SK-N-SH treated with all-trans-retinoic acid at 6 μM for 48 hours (cell line): ENCODE data around the gene SNX10.

ENCODE experiments used
- ATAC-seq: fragments of 200-7000 bp; cut with Tn5 transposase; 3 replicates; pipeline ENCODE4 v1.9.1; 2020; ENCODE audit warnings: mild to moderate bottlenecking, moderate library complexity
- ARNTL ChIP-seq: fragments of 450-650 bp; formaldehyde crosslinking; IDR thresholded peaks from 2 replicates; pipeline ENCODE4 v1.5.0; 2020; ENCODE audit warnings: low read depth, mild to moderate bottlenecking, moderate library complexity, borderline replicate concordance
- BACH2 ChIP-seq: fragments of 250-450 bp; sonication (Bioruptor Pico); IDR thresholded peaks from 2 replicates; pipeline ENCODE4 v1.9.0; 2021; ENCODE audit warnings: mild to moderate bottlenecking, borderline replicate concordance
- CSDC2 ChIP-seq: fragments of 250-450 bp; sonication (Bioruptor Pico); IDR thresholded peaks from 2 replicates; pipeline ENCODE4 v1.5.0; 2020; ENCODE audit warnings: mild to moderate bottlenecking, moderate library complexity
- CSRNP3 ChIP-seq: fragments of 250-450 bp; sonication (Bioruptor Pico); IDR thresholded peaks from 2 replicates; pipeline ENCODE4 v1.5.1; 2021; ENCODE audit warnings: mild to moderate bottlenecking, moderate library complexity
- ESRRG ChIP-seq: fragments of 250-450 bp; sonication (Bioruptor Pico); IDR thresholded peaks from 2 replicates; pipeline ENCODE4 v1.6.1; 2021; ENCODE audit warnings: mild to moderate bottlenecking
- GLIS3 ChIP-seq: fragments of 250-450 bp; sonication (Bioruptor Pico); IDR thresholded peaks from 2 replicates; pipeline ENCODE4 v1.5.0; 2020; ENCODE audit warnings: mild to moderate bottlenecking, moderate library complexity
- ISL1 ChIP-seq: fragments of 250-450 bp; sonication (Bioruptor Pico); IDR thresholded peaks from 2 replicates; pipeline ENCODE4 v2.1.2; 2022; ENCODE audit warnings: mild to moderate bottlenecking, moderate library complexity
- OSR1 ChIP-seq: fragments of 250-450 bp; sonication (Bioruptor Pico); IDR thresholded peaks from 2 replicates; pipeline ENCODE4 v1.8.0; 2022; ENCODE audit warnings: moderate library complexity, mild to moderate bottlenecking, inconsistent platforms
- PATZ1 ChIP-seq: fragments of 250-450 bp; sonication (Bioruptor Pico); IDR thresholded peaks from 2 replicates; pipeline ENCODE4 v1.8.0; 2020; ENCODE audit warnings: mild to moderate bottlenecking, moderate library complexity, borderline replicate concordance
- POU6F1 ChIP-seq: fragments of 250-450 bp; sonication (Bioruptor Pico); IDR thresholded peaks from 2 replicates; pipeline ENCODE4 v1.8.0; 2021; ENCODE audit warnings: low read depth, mild to moderate bottlenecking, moderate library complexity, borderline replicate concordance
- RARB ChIP-seq: fragments of 250-450 bp; sonication (Bioruptor Pico); IDR thresholded peaks from 2 replicates; pipeline ENCODE4 v1.8.0; 2021; ENCODE audit warnings: mild to moderate bottlenecking, moderate library complexity
- SNAI2 ChIP-seq: fragments of 250-450 bp; sonication (Bioruptor Pico); IDR thresholded peaks from 2 replicates; pipeline ENCODE4 v1.5.0; 2020; ENCODE audit warnings: mild to moderate bottlenecking, moderate library complexity
- TCF4 ChIP-seq: fragments of 250-450 bp; sonication (Bioruptor Pico); IDR thresholded peaks from 2 replicates; pipeline ENCODE4 v1.8.0; 2021; ENCODE audit warnings: mild to moderate bottlenecking, moderate library complexity, borderline replicate concordance
- TOX ChIP-seq: fragments of 250-450 bp; sonication (Bioruptor Pico); IDR thresholded peaks from 2 replicates; pipeline ENCODE4 v1.8.0; 2021; ENCODE audit warnings: mild to moderate bottlenecking, moderate library complexity, borderline replicate concordance
- TSHZ2 ChIP-seq: fragments of 250-450 bp; sonication (Bioruptor Pico); IDR thresholded peaks from 2 replicates; pipeline ENCODE4 v1.5.0; 2020; ENCODE audit warnings: mild to moderate bottlenecking, moderate library complexity
- ZC3H10 ChIP-seq: fragments of 250-450 bp; sonication (Bioruptor Pico); IDR thresholded peaks from 2 replicates; pipeline ENCODE4 v1.5.1; 2021; ENCODE audit warnings: mild to moderate bottlenecking, moderate library complexity
- ZFP3 ChIP-seq: fragments of 250-450 bp; sonication (Bioruptor Pico); IDR thresholded peaks from 2 replicates; pipeline ENCODE4 v1.5.0; 2020; ENCODE audit warnings: mild to moderate bottlenecking, moderate library complexity
- ZFP30 ChIP-seq: fragments of 450-650 bp; formaldehyde crosslinking; IDR thresholded peaks from 2 replicates; pipeline ENCODE4 v1.5.0; 2022; ENCODE audit warnings: mild to moderate bottlenecking, moderate library complexity
- ZNF565 ChIP-seq: fragments of 450-650 bp; formaldehyde crosslinking; conservative IDR thresholded peaks from 2 replicates; pipeline ENCODE4 v1.5.0; 2020; ENCODE audit warnings: low read depth, mild to moderate bottlenecking, moderate library complexity
- ZNF70 ChIP-seq: fragments of 450-650 bp; formaldehyde crosslinking; IDR thresholded peaks from 2 replicates; pipeline ENCODE4 v1.5.0; 2020; ENCODE audit warnings: mild to moderate bottlenecking, moderate library complexity
- ZNF8 ChIP-seq: fragments of 450-650 bp; formaldehyde crosslinking; IDR thresholded peaks from 2 replicates; pipeline ENCODE4 v1.5.0; 2020; ENCODE audit warnings: mild to moderate bottlenecking, moderate library complexity
- TF ChIP-seq, protein P1 (sequence below): fragments of 250-450 bp; sonication (Bioruptor Pico); IDR thresholded peaks from 2 replicates; pipeline ENCODE4 v1.5.1; 2020; ENCODE audit warnings: low read depth, mild to moderate bottlenecking, moderate library complexity

SNX10 gene

DNA sequence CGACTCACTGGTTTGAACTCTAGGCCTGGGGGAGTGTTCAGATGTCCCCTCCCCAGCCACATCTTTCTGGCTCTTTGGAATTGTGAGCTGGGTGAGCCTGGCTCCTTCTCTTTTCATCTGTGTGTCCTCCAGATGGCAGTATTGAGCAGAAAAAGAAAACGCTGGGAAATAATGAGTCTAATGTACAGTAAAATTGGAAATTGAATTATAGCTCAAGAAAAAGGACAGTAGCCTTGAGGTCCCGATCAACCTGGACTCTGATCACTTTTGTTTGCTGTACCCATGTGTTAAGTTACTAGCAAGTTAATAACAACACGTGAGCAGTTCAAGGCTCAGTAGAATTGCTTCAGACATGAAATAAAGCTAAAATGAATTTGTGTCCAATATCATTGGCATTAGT is 77.9 kb downstream of the SNX10 start (continued):
- TF ChIP-seq PATZ1, result no peak; the same call in 1 of the 2 replicates
- no peak for TF ChIP-seq BACH2 (CRISPR knock-in tag)
- no peak for TF ChIP-seq ZNF8 (CRISPR knock-in tag)
- no peak for TF ChIP-seq ARNTL (CRISPR knock-in tag)
- TF ChIP-seq CSDC2, result no peak
- no peak for TF ChIP-seq ESRRG (CRISPR knock-in tag)
- TF ChIP-seq POU6F1 (CRISPR knock-in tag), result no peak
- TF ChIP-seq OSR1, result no peak
- TF ChIP-seq ZFP30 (CRISPR knock-in tag), result no peak
- no peak for TF ChIP-seq GLIS3 (CRISPR knock-in tag)
- no peak for TF ChIP-seq ZFP3
- no peak for TF ChIP-seq SNAI2
- no peak for TF ChIP-seq TCF4 (CRISPR knock-in tag)

DNA sequence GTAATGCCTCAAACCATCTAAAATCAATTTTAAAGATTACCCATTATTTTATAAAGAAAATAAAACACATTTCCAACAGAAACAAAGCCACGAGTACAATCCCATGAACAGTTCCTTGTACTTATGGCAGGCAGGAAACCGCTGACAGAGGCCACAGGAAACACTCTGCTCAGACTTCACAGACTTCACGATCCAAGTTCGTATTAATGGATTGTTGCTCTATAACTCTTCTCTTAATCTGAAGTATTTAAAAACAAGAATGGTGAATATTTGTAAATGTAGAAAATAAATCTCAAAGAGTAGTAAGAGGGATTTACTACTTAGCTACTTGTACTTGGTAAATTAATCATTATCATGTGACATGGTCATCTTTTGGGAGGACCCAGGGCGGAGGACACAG is 78.3 kb downstream of the SNX10 start:
- TF ChIP-seq ZNF8 (CRISPR knock-in tag) (no peak), BACH2 (CRISPR knock-in tag) (no peak), ZNF70 (CRISPR knock-in tag) (peak; percentile 55; the same call in 1 of the 2 replicates)
- no peak for ATAC-seq

DNA sequence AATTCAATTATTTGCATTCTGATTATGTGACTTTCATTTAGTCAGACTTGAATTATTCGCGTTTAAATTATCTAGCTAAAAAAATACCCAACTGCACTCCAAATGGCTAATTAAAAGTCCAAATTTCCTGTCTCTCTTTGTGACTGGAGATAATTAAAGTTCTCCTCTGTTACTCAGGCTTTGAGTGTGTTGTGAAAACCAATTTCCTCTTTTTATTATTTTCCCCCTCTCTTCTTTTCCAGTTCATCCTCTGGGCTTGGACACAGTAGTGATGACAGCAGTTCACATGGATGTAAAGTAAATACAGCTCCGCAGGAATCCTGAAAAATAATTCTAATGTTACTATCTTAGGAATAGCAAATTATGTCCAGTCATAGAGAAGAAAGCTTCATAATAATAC is 80.6 kb downstream of the SNX10 start:
- ATAC-seq, result no peak

DNA sequence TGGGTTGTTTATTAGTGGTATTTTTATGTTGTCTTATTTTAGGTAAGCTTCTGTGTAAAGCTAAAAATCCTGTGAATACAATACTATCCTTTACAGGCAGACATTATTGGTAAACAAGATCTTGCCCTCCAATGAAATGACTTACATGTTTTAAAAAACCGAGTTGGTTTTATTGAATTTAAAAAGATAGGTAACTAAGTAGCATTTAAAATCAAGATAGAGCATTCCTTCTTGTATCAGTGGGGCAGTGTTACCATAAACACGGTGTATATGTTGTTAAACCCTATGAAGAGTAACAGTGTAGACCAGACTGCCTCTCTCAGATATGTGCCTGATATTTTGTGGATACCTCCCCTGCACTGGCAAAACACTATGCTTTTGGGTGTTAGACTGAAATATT is 81.0 kb downstream of the SNX10 start:
- no peak for ATAC-seq
- TF ChIP-seq ARNTL (CRISPR knock-in tag) (no peak), ZFP3 (no peak), SNAI2 (no peak), ISL1 (no peak), ZNF8 (CRISPR knock-in tag) (no peak), ESRRG (CRISPR knock-in tag) (no peak), CSDC2 (no peak), TSHZ2 (CRISPR knock-in tag) (no peak), ZFP30 (CRISPR knock-in tag) (no peak), OSR1 (no peak), RARB (CRISPR knock-in tag) (no peak), ZNF565 (CRISPR knock-in tag) (no peak), PATZ1 (no peak), ZC3H10 (no peak), TOX (CRISPR knock-in tag) (no peak), CSRNP3 (CRISPR knock-in tag) (no peak)
- TF ChIP-seq, protein P1, sequence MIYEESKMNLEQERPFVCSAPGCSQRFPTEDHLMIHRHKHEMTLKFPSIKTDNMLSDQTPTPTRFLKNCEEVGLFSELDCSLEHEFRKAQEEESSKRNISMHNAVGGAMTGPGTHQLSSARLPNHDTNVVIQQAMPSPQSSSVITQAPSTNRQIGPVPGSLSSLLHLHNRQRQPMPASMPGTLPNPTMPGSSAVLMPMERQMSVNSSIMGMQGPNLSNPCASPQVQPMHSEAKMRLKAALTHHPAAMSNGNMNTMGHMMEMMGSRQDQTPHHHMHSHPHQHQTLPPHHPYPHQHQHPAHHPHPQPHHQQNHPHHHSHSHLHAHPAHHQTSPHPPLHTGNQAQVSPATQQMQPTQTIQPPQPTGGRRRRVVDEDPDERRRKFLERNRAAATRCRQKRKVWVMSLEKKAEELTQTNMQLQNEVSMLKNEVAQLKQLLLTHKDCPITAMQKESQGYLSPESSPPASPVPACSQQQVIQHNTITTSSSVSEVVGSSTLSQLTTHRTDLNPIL (CRISPR knock-in tag), result no peak
- TF ChIP-seq, all 23 proteins: peak for 0

More for the DNA sequence above, 80.6 kb downstream of the SNX10 start:
- no peak for TF ChIP-seq ZNF565 (CRISPR knock-in tag)
- TF ChIP-seq, all 23 proteins: peak for 0
